CD4-positive, alpha-beta T cell treated with Interleukin-15 for 1 hour (primary cell): ENCODE measurements around the gene PGP.

Source experiments
- DNase-seq: peaks from one replicate; pipeline ENCODE4 v3.0.0-alpha.2; 2020

Gene PGP

DNA sequence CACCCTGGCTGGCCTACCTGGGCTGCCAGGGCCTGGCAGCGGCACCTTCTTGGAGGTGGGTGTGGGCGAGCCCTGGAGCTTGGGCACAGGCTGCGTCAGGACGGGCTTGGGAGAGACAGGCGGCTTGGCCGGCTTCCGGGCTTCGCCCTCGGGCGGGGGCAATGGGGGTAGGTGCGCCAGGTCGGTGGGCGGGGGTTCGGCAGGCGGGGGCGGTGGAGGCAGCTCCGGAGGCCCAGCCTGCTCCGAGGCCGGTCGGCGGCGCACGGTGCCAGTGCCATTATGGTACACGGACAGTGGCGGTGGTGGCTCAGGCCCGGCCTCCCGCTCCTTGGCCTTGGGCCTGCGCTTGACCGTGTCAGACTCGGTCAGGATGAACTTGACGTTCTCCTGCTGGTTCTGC is 35.1 kb downstream of the PGP start:
- no peak for DNase-seq

GRCh38 chr16:2179107-2179501 is 35.5 kb downstream of the PGP start:
- no peak for DNase-seq

- peak; percentile 31 for DNase-seq
Measured at GRCh38 chr16:2178321-2179106, 36.1 kb downstream of the PGP start.

GRCh38 chr16:2177561-2177960 is 37.1 kb downstream of the PGP start:
- no peak for DNase-seq

GRCh38 chr16:2177101-2177500 is 37.5 kb downstream of the PGP start:
- no peak for DNase-seq

GRCh38 chr16:2176047-2176446 is 38.6 kb downstream of the PGP start:
- no peak for DNase-seq

DNA sequence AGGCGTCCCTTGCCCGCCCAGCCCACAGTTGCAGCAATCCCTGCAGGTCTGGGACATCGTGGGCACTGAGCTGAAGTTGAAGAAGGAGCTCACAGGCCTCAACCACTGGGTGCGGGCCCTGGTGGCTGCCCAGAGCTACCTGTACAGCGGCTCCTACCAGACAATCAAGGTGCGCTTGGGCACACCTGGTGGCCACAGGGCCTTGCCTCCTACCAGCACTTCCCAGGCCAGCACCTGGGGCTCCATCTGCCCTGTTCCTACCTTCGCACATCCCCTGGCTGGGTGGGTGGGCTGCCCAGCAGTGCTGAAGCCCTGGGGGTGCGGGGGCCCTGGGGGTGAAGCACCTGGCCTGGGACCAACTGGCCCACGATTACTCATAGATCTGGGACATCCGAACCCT is 39.2 kb downstream of the PGP start:
- no peak for DNase-seq

- DNase-seq = no peak
Measured at GRCh38 chr16:2174396-2175131, 40.1 kb downstream of the PGP start.

DNA sequence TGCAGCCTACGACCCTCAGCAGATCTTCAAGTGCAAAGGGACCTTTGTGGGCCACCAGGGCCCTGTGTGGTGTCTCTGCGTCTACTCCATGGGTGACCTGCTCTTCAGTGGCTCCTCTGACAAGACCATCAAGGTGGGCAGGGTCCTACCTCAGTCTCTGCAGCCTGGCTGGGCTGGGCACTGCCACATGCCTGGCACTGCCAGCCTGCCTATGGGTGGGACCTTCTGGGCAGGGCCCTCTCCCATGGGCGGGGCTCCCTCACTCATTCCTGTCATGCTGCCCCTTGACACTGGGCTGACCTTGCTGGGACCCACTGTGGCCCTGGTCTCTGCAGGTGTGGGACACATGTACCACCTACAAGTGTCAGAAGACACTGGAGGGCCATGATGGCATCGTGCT is 40.7 kb downstream of the PGP start:
- DNase-seq = no peak

DNA sequence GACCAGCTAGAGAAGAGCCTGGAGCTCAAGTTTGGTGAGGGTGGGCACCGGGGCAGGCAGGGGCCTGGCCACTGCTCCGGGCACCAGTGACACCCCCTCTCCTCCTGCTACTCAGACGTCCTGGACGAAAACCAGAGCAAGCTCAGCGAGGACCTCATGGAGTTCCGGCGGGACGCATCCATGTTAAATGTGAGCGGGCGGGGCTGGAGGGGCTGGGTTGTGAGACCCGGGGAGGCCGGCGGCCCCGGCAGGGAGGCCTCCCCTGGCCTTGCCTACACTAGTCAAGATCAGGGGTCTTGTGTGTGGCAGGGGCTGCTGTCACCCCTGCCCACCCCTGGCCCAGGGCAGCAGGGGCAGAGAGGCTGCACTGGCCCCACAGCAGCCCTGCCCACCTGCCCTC is 41.3 kb downstream of the PGP start:
- no peak for DNase-seq

GRCh38 chr16:2172688-2173335 is 41.8 kb downstream of the PGP start:
- DNase-seq = no peak

GRCh38 chr16:2171601-2172178 is 43.0 kb downstream of the PGP start:
- no peak for DNase-seq

DNA sequence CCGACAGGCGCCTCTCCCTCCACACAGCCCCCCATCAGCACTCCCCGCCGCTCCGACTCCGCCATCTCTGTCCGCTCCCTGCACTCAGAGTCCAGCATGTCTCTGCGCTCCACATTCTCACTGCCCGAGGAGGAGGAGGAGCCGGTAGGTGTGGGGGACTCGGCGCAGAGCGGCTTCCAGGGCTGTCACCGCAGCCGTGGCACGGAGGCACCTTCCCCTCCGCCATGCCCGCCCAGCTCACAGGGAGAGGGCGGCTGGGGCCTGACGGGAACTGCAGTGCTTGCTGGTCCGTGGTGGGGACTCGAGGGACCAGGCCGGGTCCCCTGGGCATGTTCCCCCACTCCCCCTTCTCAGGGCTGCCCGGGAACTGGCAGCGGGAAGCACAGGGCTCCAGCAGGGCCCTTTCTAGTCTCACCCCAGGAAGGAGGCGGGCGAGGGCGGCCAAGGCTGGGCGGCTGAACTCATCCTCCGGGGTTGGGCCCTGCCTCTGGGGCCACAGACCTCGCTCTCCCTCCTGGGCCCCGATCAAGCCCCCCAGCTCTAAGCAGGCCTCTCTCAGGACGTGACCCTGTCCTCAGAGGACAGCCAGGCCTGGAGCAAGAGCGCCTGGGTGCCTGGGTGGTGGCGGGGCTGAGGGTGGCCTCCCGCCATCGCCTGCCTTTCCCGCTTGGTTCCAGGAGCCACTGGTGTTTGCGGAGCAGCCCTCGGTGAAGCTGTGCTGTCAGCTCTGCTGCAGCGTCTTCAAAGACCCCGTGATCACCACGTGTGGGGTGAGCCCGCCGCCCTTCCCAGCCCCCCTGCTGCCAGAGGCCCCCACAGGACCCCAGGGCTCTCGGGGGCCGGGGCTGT is 43.8 kb downstream of the PGP start:
- no peak for DNase-seq

DNA sequence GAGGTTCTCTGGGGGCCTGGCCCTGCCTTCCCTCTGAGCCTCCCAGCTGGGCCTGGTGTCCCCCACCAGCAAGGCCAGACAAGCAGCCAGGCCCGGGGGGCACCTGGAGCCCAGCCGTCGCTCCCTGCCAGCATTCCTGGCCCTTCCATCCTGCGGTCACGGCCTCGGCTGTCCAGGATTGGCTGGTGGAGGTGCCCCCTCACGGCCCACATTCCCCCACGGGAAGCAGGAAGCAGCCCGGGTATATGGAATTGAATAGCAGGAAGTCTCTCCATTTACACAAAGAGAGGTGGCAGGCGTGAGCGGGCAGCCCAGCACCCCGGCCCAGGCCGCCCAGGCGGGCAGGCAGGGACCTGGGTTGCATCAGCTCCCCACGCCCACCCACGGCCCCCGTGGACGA is 44.6 kb downstream of the PGP start:
- no peak for DNase-seq

- no peak for DNase-seq
Measured at GRCh38 chr16:2167068-2167638, 47.5 kb downstream of the PGP start.

GRCh38 chr16:2166263-2167067 is 48.2 kb downstream of the PGP start:
- no peak for DNase-seq

DNA sequence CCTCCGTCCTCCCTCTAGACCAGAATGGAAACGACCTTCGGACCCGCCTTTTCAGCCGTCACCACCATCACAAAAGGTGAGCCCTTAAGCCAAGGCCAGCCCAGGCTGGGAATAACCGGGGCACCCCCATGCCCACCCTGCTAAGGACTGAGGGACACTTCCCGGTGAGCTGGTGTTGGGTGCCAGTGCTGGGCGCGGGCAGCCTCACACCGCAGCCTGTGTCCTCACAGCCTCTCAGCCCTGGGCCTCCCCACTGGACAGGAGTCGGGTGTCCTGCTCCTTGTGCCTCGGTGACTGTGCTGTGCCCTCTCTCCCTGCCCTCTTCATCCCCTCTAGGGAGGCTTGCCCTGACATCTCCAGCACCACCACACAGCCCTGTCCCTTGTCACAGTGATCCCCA is 48.8 kb downstream of the PGP start:
- no peak for DNase-seq

GRCh38 chr16:2163211-2163881 is 51.3 kb downstream of the PGP start:
- no peak for DNase-seq

DNA sequence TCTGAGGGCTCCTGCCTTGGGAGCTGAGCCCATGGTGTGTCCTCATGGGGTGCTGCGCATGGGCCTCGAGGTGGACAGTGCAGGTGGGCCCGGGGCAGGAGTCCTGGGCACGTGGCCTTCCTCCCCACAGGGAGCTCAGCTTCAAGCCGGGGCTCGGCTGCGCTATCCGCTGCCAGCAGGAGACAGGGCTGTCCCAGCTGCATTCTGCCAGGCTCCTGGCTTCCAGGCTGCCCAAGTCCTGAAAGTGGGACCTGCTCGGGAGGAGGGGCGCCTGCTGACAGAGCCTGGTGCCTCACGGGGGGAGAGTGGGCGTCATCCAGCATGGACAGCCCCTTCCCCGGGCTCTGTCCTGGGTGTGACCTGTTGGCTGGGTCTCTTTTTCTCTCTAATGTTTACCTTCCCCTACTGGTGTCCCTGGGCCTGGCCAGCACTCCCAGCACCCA is 51.9 kb downstream of the PGP start:
- DNase-seq = no peak

- no peak for DNase-seq
Measured at GRCh38 chr16:2161911-2162310, 52.7 kb downstream of the PGP start.
